Measurements from ENCODE around the gene MRC1. TPM values are rescaled to one million over a fixed set of nuclear protein-coding genes. Genes with fewer than 3 reads are reported as not detected.

MRC1 gene
- total and polyA plus RNA-seq, 2 donors (not counting 3 experiments of a cell fraction or from before 2014, with no cell fraction given): 0.03 to 0.13 TPM

DNA sequence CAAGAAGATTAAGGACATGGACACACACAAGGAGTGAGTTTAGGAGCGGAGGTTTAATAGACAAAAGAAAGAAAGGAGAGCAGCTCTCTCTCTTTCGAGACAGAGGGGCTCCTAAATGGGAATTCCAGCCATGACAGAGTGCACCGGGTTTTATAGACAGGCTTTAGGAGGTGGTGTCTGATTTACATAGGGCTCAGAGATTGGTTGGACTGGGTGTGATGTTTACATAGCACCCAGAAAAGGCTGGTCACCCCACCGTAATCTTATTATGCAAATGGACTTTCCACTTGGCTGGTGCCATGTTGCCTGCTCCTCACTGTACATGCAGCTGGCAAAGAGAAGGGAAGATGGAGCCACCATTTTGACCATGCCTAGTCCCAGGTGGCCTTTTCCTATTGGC, 28.4 kb upstream of the MRC1 start:
- TF ChIP-seq FOS (IDR thresholded peaks at IDR 0.05; ENCODE audit: borderline replicate concordance, insufficient read depth, low read length) (no peak), JUN (IDR thresholded peaks at IDR 0.05; ENCODE audit: borderline replicate concordance, insufficient read depth, insufficient read length, low read depth) (no peak), EZH2 (IDR thresholded peaks at IDR 0.05; ENCODE audit: borderline replicate concordance, low read depth, low read length, severe bottlenecking) (no peak), MYC (IDR thresholded peaks at IDR 0.05; ENCODE audit: low read depth, low read length) (no peak), POLR2AphosphoS5 (IDR thresholded peaks at IDR 0.05; ENCODE audit: insufficient read depth, low read depth, low read length) (no peak)
- TF ChIP-seq, protein P1, sequence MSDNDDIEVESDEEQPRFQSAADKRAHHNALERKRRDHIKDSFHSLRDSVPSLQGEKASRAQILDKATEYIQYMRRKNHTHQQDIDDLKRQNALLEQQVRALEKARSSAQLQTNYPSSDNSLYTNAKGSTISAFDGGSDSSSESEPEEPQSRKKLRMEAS (IDR thresholded peaks at IDR 0.05; ENCODE audit: insufficient read depth, insufficient read length): no peak
- H3K4me3 ChIP-seq (replicated peaks in 1 of 3; ENCODE audit: insufficient read depth in 1 of 3, low read depth in 1 of 3, low read length in 3 of 3): no peak overlapping the region
- no peaks in the 10 kb centered on the region for H3K9me3 ChIP-seq (replicated peaks; ENCODE audit: control insufficient read depth, insufficient read depth, low read length)
- H3K27ac ChIP-seq (ENCODE audit: insufficient read depth, low read depth, low read length): no peak overlapping the region
- CTCF ChIA-PET: interaction anchor here (1.4 to 2.2 kb wide), 2 partner anchors 9 to 67 kb away, joined by 3 to 7 read pairs; no protein-coding TSS in a partner anchor
- no peaks in the 10 kb centered on the region for H3K79me2 ChIP-seq (ENCODE audit: control insufficient read depth, insufficient read depth, low read length)
- H3K4me2 ChIP-seq (ENCODE audit: insufficient read depth, low read length): no peak overlapping the region
- FAIRE-seq (no peak), DNase-seq (ENCODE audit: low read depth, low spot score) (no peak)
- no peaks in the 10 kb centered on the region for H3K36me3 ChIP-seq (ENCODE audit: control insufficient read depth in 2 of 2, extremely low read depth in 1 of 2, insufficient read depth in 2 of 2, low read length in 2 of 2)
- H3K9me1 ChIP-seq (replicated peaks; ENCODE audit: control insufficient read depth, extremely low read depth, insufficient read depth, low read length): no peaks in the 10 kb centered on the region
- H3K9ac ChIP-seq (replicated peaks; ENCODE audit: extremely low read depth, insufficient read depth, low read length): no peak overlapping the region
- H3K27me3 ChIP-seq (ENCODE audit: control insufficient read depth in 2 of 2, insufficient read depth in 2 of 2, low read length in 2 of 2): no peaks in the 10 kb centered on the region
- dilution Hi-C loops (cut with MboI; ENCODE audit: extremely low pct_ligation_motif_present, low sequenced_read_pairs) (no loop called here), intact Hi-C loops (cut with micrococcal nuclease) (no loop called here)
- H2AFZ ChIP-seq (ENCODE audit: low read depth, low read length): no peak overlapping the region
- no peaks in the 10 kb centered on the region for H4K20me1 ChIP-seq (replicated peaks; ENCODE audit: control insufficient read depth, extremely low read depth, insufficient read depth, low read length)
- POLR2A ChIA-PET: no interaction called here
- no TSS peak for BruUV-seq (replicated peaks)
- H3K4me1 ChIP-seq (ENCODE audit: control insufficient read depth, extremely low read depth, insufficient read depth, low read length): peaks cover 31% of the 10 kb centered on the region

DNA sequence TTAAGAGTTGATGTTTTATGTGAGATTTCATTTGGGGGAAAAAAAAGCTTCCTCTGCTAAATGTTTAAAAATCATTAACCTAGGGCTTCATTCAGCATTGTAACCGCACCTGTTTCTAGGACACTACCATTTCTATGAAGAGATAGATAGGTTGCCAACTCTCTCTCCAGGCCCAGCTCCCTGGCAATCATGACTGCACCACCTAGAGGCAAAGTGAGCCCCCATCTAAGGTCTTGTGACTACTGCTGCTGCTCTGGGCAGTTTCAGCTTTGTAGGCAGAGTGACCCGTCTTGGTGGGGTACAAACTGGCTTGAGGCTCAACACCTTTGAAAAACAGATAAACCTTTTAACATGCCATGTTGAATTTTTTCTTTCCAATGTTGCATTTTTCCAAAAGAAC, 27.3 kb upstream of the MRC1 start:
- H3K27me3 ChIP-seq (ENCODE audit: control insufficient read depth in 2 of 2, insufficient read depth in 2 of 2, low read length in 2 of 2): no peaks in the 10 kb centered on the region
- CTCF ChIA-PET: interaction anchor here (0.7 to 2.2 kb wide), 5 partner anchors 23 to 373 kb away, joined by 3 to 7 read pairs (median 4); partner anchors contain the start of gene STAM
- FAIRE-seq (peak; percentile 64), DNase-seq (ENCODE audit: low read depth, low spot score) (no peak)
- peaks cover 31% of the 10 kb centered on the region for H3K4me1 ChIP-seq (ENCODE audit: control insufficient read depth, extremely low read depth, insufficient read depth, low read length)
- intact Hi-C loops (cut with micrococcal nuclease): loop anchor here (2.0 kb wide), 1 partner anchor 55 kb away; no protein-coding TSS in a partner anchor
- no peaks in the 10 kb centered on the region for H3K9me3 ChIP-seq (replicated peaks; ENCODE audit: control insufficient read depth, insufficient read depth, low read length)
- TF ChIP-seq POLR2A (IDR thresholded peaks at IDR 0.05; ENCODE audit: low read depth, low read length): no peak
- TF ChIP-seq, protein P2, sequence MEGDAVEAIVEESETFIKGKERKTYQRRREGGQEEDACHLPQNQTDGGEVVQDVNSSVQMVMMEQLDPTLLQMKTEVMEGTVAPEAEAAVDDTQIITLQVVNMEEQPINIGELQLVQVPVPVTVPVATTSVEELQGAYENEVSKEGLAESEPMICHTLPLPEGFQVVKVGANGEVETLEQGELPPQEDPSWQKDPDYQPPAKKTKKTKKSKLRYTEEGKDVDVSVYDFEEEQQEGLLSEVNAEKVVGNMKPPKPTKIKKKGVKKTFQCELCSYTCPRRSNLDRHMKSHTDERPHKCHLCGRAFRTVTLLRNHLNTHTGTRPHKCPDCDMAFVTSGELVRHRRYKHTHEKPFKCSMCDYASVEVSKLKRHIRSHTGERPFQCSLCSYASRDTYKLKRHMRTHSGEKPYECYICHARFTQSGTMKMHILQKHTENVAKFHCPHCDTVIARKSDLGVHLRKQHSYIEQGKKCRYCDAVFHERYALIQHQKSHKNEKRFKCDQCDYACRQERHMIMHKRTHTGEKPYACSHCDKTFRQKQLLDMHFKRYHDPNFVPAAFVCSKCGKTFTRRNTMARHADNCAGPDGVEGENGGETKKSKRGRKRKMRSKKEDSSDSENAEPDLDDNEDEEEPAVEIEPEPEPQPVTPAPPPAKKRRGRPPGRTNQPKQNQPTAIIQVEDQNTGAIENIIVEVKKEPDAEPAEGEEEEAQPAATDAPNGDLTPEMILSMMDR (IDR thresholded peaks at IDR 0.05; ENCODE audit: extremely low read depth in 1 of 2, insufficient read depth in 1 of 2, low read depth in 1 of 2, low read length in 2 of 2): peak in 1 of 2 donors; percentile 12
- H2AFZ ChIP-seq (ENCODE audit: low read depth, low read length): no peak overlapping the region
- no peaks in the 10 kb centered on the region for H3K9me1 ChIP-seq (replicated peaks; ENCODE audit: control insufficient read depth, extremely low read depth, insufficient read depth, low read length)
- no peaks in the 10 kb centered on the region for H3K79me2 ChIP-seq (ENCODE audit: control insufficient read depth, insufficient read depth, low read length)
- H4K20me1 ChIP-seq (replicated peaks; ENCODE audit: control insufficient read depth, extremely low read depth, insufficient read depth, low read length): no peaks in the 10 kb centered on the region
- BruUV-seq (replicated peaks): no TSS peak
- no peak overlapping the region for H3K27ac ChIP-seq (ENCODE audit: insufficient read depth, low read depth, low read length)
- no peak overlapping the region for H3K4me2 ChIP-seq (ENCODE audit: insufficient read depth, low read length)
- POLR2A ChIA-PET: no interaction called here
- H3K36me3 ChIP-seq (ENCODE audit: control insufficient read depth in 2 of 2, extremely low read depth in 1 of 2, insufficient read depth in 2 of 2, low read length in 2 of 2): no peaks in the 10 kb centered on the region
- no peak overlapping the region for H3K4me3 ChIP-seq (replicated peaks in 1 of 3; ENCODE audit: insufficient read depth in 1 of 3, low read depth in 1 of 3, low read length in 3 of 3)
- no peak overlapping the region for H3K9ac ChIP-seq (replicated peaks; ENCODE audit: extremely low read depth, insufficient read depth, low read length)
- dilution Hi-C loops (cut with MboI; ENCODE audit: extremely low pct_ligation_motif_present, low sequenced_read_pairs): no loop called here
